Loucy (cell line): ENCODE data around the gene ENTPD6.
A peak's percentile ranks its signal among the peaks of the same experiment; 100 is the strongest.

ENCODE experiments used
- H2AFZ ChIP-seq: fragments of 200-600 bp; sonication (generic); 2 replicates; pipeline ENCODE4 v1.6.0; 2016; ENCODE audit warnings: antibody characterized with exemption, mild to moderate bottlenecking, low read length, moderate library complexity
- H3F3A ChIP-seq: fragments of 200-600 bp; 2 replicates; pipeline ENCODE4 v1.6.0; 2016; ENCODE audit warnings: antibody characterized with exemption, low read depth, mild to moderate bottlenecking
- H3K27me3 ChIP-seq: fragments of 200-600 bp; sonication (generic); 2 replicates; pipeline ENCODE4 v1.6.1; 2014; ENCODE audit warnings: low read length, mild to moderate bottlenecking; ENCODE audit not compliant: insufficient read depth, poor library complexity, severe bottlenecking
- H3K36me3 ChIP-seq: fragments of 200-600 bp; sonication (generic); 2 replicates; pipeline ENCODE4 v1.6.1; 2016; ENCODE audit warnings: low read length; ENCODE audit not compliant: insufficient read depth
- H3K4me1 ChIP-seq: fragments of 200-600 bp; sonication (generic); 2 replicates; pipeline ENCODE4 v1.5.1; 2014; ENCODE audit warnings: low read length, mild to moderate bottlenecking; ENCODE audit not compliant: insufficient read depth, poor library complexity, severe bottlenecking
- H3K4me2 ChIP-seq: fragments of 200-600 bp; sonication (generic); 2 replicates; pipeline ENCODE4 v1.6.0; 2014; ENCODE audit warnings: antibody characterized with exemption, low read length, low read depth, mild to moderate bottlenecking; ENCODE audit not compliant: poor library complexity, severe bottlenecking
- H3K4me3 ChIP-seq: fragments of 200-600 bp; sonication (generic); 2 replicates; pipeline ENCODE4 v1.5.1; 2014; ENCODE audit warnings: low read length, mild to moderate bottlenecking, mixed read lengths; ENCODE audit not compliant: poor library complexity, severe bottlenecking
- H3K79me2 ChIP-seq: fragments of 200-600 bp; sonication (generic); 2 replicates; pipeline ENCODE4 v1.6.1; 2014; ENCODE audit warnings: low read length; ENCODE audit not compliant: insufficient read depth
- H3K9ac ChIP-seq: fragments of 200-600 bp; sonication (generic); 2 replicates; pipeline ENCODE4 v1.6.0; 2014; ENCODE audit warnings: mild to moderate bottlenecking, low read depth, low read length, moderate library complexity; ENCODE audit not compliant: poor library complexity, severe bottlenecking
- H3K9me2 ChIP-seq: fragments of 200-600 bp; sonication (generic); replicated peaks from 2 replicates; pipeline ENCODE4 v1.6.1; 2016; ENCODE audit warnings: low read depth, low read length, mixed read lengths
- H3K9me3 ChIP-seq: fragments of 200-600 bp; sonication (generic); 2 replicates; pipeline ENCODE4 v1.6.1; 2014; ENCODE audit warnings: mild to moderate bottlenecking, antibody characterized with exemption, low read length, low read depth; ENCODE audit not compliant: insufficient read depth
- H4K20me1 ChIP-seq: fragments of 200-600 bp; sonication (generic); 2 replicates; pipeline ENCODE4 v1.6.0; 2014; ENCODE audit warnings: antibody characterized with exemption, low read length, mild to moderate bottlenecking; ENCODE audit not compliant: insufficient read depth, poor library complexity, severe bottlenecking
- EZH2phosphoT487 ChIP-seq: fragments of 200-600 bp; IDR thresholded peaks from 2 replicates; pipeline ENCODE4 v1.6.1; 2018; ENCODE audit warnings: antibody characterized with exemption, mild to moderate bottlenecking, moderate library complexity, borderline replicate concordance
- TF ChIP-seq, protein P1 (sequence below): fragments of 200-600 bp; sonication (generic); conservative IDR thresholded peaks from 2 replicates; pipeline ENCODE4 v1.5.1; 2014; ENCODE audit warnings: mild to moderate bottlenecking, antibody characterized with exemption, low read length

Gene ENTPD6

DNA sequence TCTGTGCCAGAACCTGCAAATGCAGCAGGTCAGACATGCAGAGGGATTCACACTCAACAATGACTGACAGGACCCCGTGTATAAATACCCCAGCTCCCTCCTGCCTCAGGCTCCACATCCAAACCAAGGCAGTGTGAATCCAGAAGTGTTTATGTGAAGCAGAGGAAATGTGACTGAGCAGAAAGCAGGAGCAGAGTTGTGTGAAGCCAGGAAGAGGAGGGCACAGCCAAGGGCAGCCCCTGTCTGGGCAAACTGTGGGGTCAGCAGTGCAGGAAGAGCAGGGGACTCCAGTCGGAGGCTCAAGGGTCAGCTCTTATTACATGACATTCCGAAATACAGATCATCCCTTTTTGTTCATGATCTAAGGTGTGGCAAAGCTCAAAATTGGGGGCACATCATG, 19.3 kb upstream of the ENTPD6 start:
- Histone ChIP-seq H3K9me3 (no peaks in the 10 kb centered on the region), H3K79me2 (no peaks in the 10 kb centered on the region), H3K4me3 (no peak overlapping the region), H3K36me3 (no peaks in the 10 kb centered on the region), H4K20me1 (no peaks in the 10 kb centered on the region), H3K27me3 (no peaks in the 10 kb centered on the region), H3K9me2 (no peaks in the 10 kb centered on the region), H3K9ac (no peak overlapping the region), H2AFZ (0 out of 2 replicates have a peak overlapping the region, but pooled peaks have one; percentile 36), H3K4me2 (no peak overlapping the region), H3F3A (no peaks in the 10 kb centered on the region), H3K4me1 (no peaks in the 10 kb centered on the region)
- TF ChIP-seq, protein P1, sequence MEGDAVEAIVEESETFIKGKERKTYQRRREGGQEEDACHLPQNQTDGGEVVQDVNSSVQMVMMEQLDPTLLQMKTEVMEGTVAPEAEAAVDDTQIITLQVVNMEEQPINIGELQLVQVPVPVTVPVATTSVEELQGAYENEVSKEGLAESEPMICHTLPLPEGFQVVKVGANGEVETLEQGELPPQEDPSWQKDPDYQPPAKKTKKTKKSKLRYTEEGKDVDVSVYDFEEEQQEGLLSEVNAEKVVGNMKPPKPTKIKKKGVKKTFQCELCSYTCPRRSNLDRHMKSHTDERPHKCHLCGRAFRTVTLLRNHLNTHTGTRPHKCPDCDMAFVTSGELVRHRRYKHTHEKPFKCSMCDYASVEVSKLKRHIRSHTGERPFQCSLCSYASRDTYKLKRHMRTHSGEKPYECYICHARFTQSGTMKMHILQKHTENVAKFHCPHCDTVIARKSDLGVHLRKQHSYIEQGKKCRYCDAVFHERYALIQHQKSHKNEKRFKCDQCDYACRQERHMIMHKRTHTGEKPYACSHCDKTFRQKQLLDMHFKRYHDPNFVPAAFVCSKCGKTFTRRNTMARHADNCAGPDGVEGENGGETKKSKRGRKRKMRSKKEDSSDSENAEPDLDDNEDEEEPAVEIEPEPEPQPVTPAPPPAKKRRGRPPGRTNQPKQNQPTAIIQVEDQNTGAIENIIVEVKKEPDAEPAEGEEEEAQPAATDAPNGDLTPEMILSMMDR: no peak
- TF ChIP-seq EZH2phosphoT487: no peak

DNA sequence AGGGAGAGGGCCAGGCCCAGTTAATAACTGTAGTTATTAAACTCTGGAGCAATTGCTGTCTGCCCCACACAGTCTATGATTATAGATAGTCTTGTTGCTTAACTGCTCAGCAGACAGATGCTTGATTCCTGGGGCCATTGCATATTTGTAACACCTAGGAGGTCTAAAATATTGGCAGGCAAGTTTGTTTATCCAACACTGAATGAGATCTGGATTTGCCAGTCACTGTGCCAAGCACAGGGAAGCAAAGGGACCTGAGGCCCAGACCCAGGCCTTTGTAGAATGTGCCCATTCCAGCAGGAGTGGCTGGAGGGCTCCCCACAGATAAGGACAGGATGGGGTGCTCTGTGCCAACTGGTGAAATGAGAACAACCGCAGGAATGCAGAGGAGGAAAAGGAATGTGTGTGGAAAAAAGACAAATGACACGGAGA, 17.6 kb upstream of the ENTPD6 start:
- H3K9ac ChIP-seq: no peak overlapping the region
- H3K36me3 ChIP-seq: no peaks in the 10 kb centered on the region
- no peaks in the 10 kb centered on the region for H3K79me2 ChIP-seq
- H3K4me1 ChIP-seq: no peaks in the 10 kb centered on the region
- no peak overlapping the region for H3K4me2 ChIP-seq
- no peaks in the 10 kb centered on the region for H3K27me3 ChIP-seq
- no peaks in the 10 kb centered on the region for H4K20me1 ChIP-seq
- no peak overlapping the region for H2AFZ ChIP-seq
- H3K9me3 ChIP-seq: no peaks in the 10 kb centered on the region
- H3K9me2 ChIP-seq: no peaks in the 10 kb centered on the region
- TF ChIP-seq, protein P1: no peak
- no peak for TF ChIP-seq EZH2phosphoT487
- no peak overlapping the region for H3K4me3 ChIP-seq
- H3F3A ChIP-seq: no peaks in the 10 kb centered on the region

DNA sequence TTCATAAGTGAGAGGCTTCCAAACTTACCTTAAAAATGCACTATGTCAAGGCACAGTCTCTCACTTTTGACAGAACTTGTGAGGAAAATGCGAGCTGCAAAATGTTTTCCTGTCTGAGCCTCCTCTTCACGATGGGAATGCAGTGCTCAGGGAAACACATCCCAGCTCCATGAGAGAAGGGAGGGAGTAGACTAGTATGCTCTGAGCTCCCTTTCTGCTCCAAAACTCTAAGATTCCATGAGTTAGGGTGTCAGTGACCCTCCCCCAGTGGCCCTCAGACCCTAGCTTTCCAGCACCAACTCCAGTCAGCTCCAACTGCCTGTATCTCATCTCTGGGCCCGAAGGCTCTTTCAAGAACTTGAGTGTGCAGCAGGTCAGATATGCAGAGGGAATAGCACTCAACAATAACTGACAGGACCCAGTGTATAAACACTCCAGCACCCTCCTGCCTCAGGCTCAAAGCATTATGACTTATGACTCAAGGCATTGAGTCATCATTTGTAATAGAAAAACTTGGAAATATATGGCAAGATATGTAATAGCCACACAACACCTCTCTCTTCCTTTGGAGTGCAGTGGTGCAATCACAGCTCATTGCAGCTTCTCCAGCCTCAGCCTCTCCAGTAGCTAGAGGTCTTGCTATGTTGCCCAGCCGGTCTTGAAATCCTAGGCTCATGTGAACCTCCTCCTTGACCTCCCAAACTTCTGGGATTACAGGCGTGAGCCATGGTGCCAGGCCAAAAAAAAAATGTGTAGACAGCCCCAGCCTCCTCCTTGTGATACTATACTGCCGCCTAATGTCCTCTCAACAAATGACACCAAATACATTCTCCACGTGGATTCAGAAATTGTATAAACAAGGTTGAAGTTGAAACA, 16.7 kb upstream of the ENTPD6 start:
- Histone ChIP-seq H3K9ac (no peak overlapping the region), H3F3A (no peaks in the 10 kb centered on the region), H4K20me1 (no peaks in the 10 kb centered on the region), H3K27me3 (no peaks in the 10 kb centered on the region), H3K4me2 (no peak overlapping the region), H3K9me3 (no peaks in the 10 kb centered on the region), H3K9me2 (no peaks in the 10 kb centered on the region), H3K79me2 (no peaks in the 10 kb centered on the region), H3K36me3 (no peaks in the 10 kb centered on the region), H3K4me3 (no peak overlapping the region), H3K4me1 (no peaks in the 10 kb centered on the region), H2AFZ (peak overlapping the region; percentile 33; the same call in 1 of the 2 replicates)
- TF ChIP-seq, protein P1: peak; percentile 94
- no peak for TF ChIP-seq EZH2phosphoT487
